GM13977 (cell line): Measurements from ENCODE around the gene DHRS13.

Source experiments
- DNase-seq: peaks from one replicate; pipeline ENCODE4 v3.0.0; 2012; ENCODE audit warnings: low spot score
- CTCF ChIP-seq: IDR thresholded peaks from 2 replicates; pipeline ENCODE4 v1.5.1; 2012; ENCODE audit warnings: mild to moderate bottlenecking, control low read depth; ENCODE audit not compliant: insufficient read depth; ENCODE audit errors: extremely low read depth, missing control alignments
- in situ Hi-C: fragments of 300-500 bp; cut with MboI; formaldehyde crosslinking; loops from one replicate; pipeline ENCODE4 v1.12.0; 2022; ENCODE audit warnings: low sequenced_read_pairs, low pct_unique_long_range_greater_than_20kb, mixed read lengths, inconsistent platforms; ENCODE audit not compliant: unreplicated experiment

Gene DHRS13

GRCh38 chr17:28885363-28885762 is 17.5 kb downstream of the DHRS13 start:
- DNase-seq = no peak
- in situ Hi-C loops = no loop called here
- no peak for TF ChIP-seq CTCF

GRCh38 chr17:28883967-28884702 is 18.7 kb downstream of the DHRS13 start:
- in situ Hi-C loops = no loop called here
- TF ChIP-seq CTCF = no peak
- no peak for DNase-seq

- no peak for TF ChIP-seq CTCF
- no peak for DNase-seq
- in situ Hi-C loops = no loop called here
Observed at GRCh38 chr17:28882154-28882895, 20.6 kb downstream of the DHRS13 start.

- in situ Hi-C loops = no loop called here
- no peak for DNase-seq
- TF ChIP-seq CTCF = no peak
Observed at GRCh38 chr17:28881533-28882056, 21.3 kb downstream of the DHRS13 start.

- in situ Hi-C loops = no loop called here
- no peak for DNase-seq
- TF ChIP-seq CTCF = no peak
Observed at GRCh38 chr17:28880572-28880945, 22.3 kb downstream of the DHRS13 start.

GRCh38 chr17:28879886-28880571 is 22.9 kb downstream of the DHRS13 start:
- no peak for DNase-seq
- TF ChIP-seq CTCF = no peak
- in situ Hi-C loops = no loop called here
